Thyroid gland (tissue), 4 donors: ENCODE results near the gene LYPD6B.

Experiments
- POLR2A ChIP-seq, 2 donors: fragments of 450-650 bp; IDR thresholded peaks; one replicate each; pipeline ENCODE4 v1.6.1; 2017; ENCODE audit warnings: antibody characterized with exemption in 2 of 2, mild to moderate bottlenecking in 2 of 2, moderate library complexity in 1 of 2
- TF ChIP-seq, protein P1 (sequence below), 6 experiments: fragments of 200-600 bp in 3 of 6; fragments of 450-650 bp in 3 of 6; sonication (generic) in 3 of 6; IDR thresholded peaks; one replicate each; pipeline ENCODE4 v1.5.1; 2016 to 2019; ENCODE audit warnings: antibody characterized with exemption in 6 of 6, mild to moderate bottlenecking in 2 of 6, inconsistent platforms in 1 of 6, moderate library complexity in 1 of 6

- TF ChIP-seq, protein P1, sequence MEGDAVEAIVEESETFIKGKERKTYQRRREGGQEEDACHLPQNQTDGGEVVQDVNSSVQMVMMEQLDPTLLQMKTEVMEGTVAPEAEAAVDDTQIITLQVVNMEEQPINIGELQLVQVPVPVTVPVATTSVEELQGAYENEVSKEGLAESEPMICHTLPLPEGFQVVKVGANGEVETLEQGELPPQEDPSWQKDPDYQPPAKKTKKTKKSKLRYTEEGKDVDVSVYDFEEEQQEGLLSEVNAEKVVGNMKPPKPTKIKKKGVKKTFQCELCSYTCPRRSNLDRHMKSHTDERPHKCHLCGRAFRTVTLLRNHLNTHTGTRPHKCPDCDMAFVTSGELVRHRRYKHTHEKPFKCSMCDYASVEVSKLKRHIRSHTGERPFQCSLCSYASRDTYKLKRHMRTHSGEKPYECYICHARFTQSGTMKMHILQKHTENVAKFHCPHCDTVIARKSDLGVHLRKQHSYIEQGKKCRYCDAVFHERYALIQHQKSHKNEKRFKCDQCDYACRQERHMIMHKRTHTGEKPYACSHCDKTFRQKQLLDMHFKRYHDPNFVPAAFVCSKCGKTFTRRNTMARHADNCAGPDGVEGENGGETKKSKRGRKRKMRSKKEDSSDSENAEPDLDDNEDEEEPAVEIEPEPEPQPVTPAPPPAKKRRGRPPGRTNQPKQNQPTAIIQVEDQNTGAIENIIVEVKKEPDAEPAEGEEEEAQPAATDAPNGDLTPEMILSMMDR (IDR thresholded peaks at IDR 0.05), result no peak
- no peak for TF ChIP-seq POLR2A (IDR thresholded peaks at IDR 0.05)
These were observed 166.2 kb downstream of the LYPD6B start for GRCh38 chr2:149204686-149205085.
